ENCODE measurements around the gene GPC4. TPM values are rescaled to one million over a fixed set of nuclear protein-coding genes. Genes with fewer than 3 reads are reported as not detected.
"Not testable (repeated sequence)": the region's sequence is repeated elsewhere in the genome, so short reads cannot be mapped to it uniquely, and the experiment has no call there.

The GPC4 gene
- total RNA-seq, 1 experiment from 2014 or later, result 4.7 TPM

GRCh38 chrX:133285341-133285740, 129.9 kb downstream of the GPC4 start:
- intact Hi-C loops (cut with micrococcal nuclease; ENCODE audit: unreplicated experiment), result no loop called here
- H3F3A ChIP-seq (ENCODE audit: insufficient read depth, low read depth), result no peaks in the 10 kb centered on the region
- no peaks in the 10 kb centered on the region for H3K4me1 ChIP-seq (replicated peaks; ENCODE audit: insufficient read depth)
- H3K9me2 ChIP-seq (ENCODE audit: insufficient read depth), result no peaks in the 10 kb centered on the region
- POLR2A ChIA-PET (ENCODE audit: unreplicated experiment), result no interaction called here
- no peaks in the 10 kb centered on the region for H3K9me3 ChIP-seq (ENCODE audit: insufficient read depth, low read depth)
- CTCF ChIA-PET, result no interaction called here
- H3K79me2 ChIP-seq (ENCODE audit: low read depth), result no peaks in the 10 kb centered on the region
- H3K27me3 ChIP-seq (ENCODE audit: insufficient read depth, low read depth), result no peaks in the 10 kb centered on the region
- no TSS peak for BruUV-seq (replicated peaks)
- H3K4me3 ChIP-seq, result no peak overlapping the region
- no peak for TF ChIP-seq EZH2 (IDR thresholded peaks at IDR 0.05; ENCODE audit: low read depth)
- TF ChIP-seq, protein P1, sequence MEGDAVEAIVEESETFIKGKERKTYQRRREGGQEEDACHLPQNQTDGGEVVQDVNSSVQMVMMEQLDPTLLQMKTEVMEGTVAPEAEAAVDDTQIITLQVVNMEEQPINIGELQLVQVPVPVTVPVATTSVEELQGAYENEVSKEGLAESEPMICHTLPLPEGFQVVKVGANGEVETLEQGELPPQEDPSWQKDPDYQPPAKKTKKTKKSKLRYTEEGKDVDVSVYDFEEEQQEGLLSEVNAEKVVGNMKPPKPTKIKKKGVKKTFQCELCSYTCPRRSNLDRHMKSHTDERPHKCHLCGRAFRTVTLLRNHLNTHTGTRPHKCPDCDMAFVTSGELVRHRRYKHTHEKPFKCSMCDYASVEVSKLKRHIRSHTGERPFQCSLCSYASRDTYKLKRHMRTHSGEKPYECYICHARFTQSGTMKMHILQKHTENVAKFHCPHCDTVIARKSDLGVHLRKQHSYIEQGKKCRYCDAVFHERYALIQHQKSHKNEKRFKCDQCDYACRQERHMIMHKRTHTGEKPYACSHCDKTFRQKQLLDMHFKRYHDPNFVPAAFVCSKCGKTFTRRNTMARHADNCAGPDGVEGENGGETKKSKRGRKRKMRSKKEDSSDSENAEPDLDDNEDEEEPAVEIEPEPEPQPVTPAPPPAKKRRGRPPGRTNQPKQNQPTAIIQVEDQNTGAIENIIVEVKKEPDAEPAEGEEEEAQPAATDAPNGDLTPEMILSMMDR (conservative IDR thresholded peaks at IDR 0.05), result no peak
- no peaks in the 10 kb centered on the region for H4K20me1 ChIP-seq (ENCODE audit: insufficient read depth)
- H3K4me2 ChIP-seq, result no peak overlapping the region
- DNase-seq, result no peak
- no peak overlapping the region for H3K27ac ChIP-seq
- no peak overlapping the region for H2AFZ ChIP-seq
- no peaks in the 10 kb centered on the region for H3K36me3 ChIP-seq (ENCODE audit: low read depth)

GRCh38 chrX:133279112-133279730, 136.1 kb downstream of the GPC4 start:
- H3K9me3 ChIP-seq (ENCODE audit: insufficient read depth, low read depth); H3K27me3 ChIP-seq (ENCODE audit: insufficient read depth, low read depth); H3K9me2 ChIP-seq (ENCODE audit: insufficient read depth); H3K79me2 ChIP-seq (ENCODE audit: low read depth); BruUV-seq (replicated peaks); H3K4me1 ChIP-seq (replicated peaks; ENCODE audit: insufficient read depth); DNase-seq; POLR2A ChIA-PET (ENCODE audit: unreplicated experiment); H4K20me1 ChIP-seq (ENCODE audit: insufficient read depth); H3K36me3 ChIP-seq (ENCODE audit: low read depth); H2AFZ ChIP-seq; H3K4me3 ChIP-seq; intact Hi-C loops (cut with micrococcal nuclease; ENCODE audit: unreplicated experiment); H3K27ac ChIP-seq; H3F3A ChIP-seq (ENCODE audit: insufficient read depth, low read depth): not testable (repeated sequence)
- CTCF ChIA-PET, result interaction anchor here (0.5 kb wide), 1 partner anchor 184 kb away, joined by 4 read pairs; no protein-coding TSS in a partner anchor
- peak overlapping the region; percentile 39 for H3K4me2 ChIP-seq

DNA sequence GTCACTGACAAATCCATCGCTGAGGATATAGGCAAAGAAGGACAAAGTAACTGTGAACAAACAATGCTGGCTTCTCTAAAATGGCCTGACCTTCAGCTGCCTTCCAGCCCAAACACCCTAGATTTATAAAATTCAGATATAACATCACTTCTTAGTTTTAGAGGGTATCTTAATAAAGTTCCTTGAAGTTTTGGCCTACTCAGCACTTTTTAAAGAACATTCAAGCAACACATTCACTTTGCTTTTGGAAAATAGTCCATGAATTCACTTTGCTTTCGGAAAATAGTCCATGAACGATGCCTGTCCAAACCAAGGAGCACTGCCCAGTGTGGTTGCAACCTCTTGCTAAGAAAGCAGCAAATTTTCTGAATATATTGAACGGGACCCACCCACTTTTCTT, 142.1 kb downstream of the GPC4 start:
- TF ChIP-seq, protein P1 (conservative IDR thresholded peaks at IDR 0.05), result no peak
- TF ChIP-seq EZH2 (IDR thresholded peaks at IDR 0.05; ENCODE audit: low read depth), result no peak
- no peaks in the 10 kb centered on the region for H3F3A ChIP-seq (ENCODE audit: insufficient read depth, low read depth)
- intact Hi-C loops (cut with micrococcal nuclease; ENCODE audit: unreplicated experiment), result no loop called here
- H3K9me2 ChIP-seq (ENCODE audit: insufficient read depth), result no peaks in the 10 kb centered on the region
- DNase-seq, result no peak
- no TSS peak for BruUV-seq (replicated peaks)
- H3K27me3 ChIP-seq (ENCODE audit: insufficient read depth, low read depth), result no peaks in the 10 kb centered on the region
- H4K20me1 ChIP-seq (ENCODE audit: insufficient read depth), result no peaks in the 10 kb centered on the region
- no peaks in the 10 kb centered on the region for H3K36me3 ChIP-seq (ENCODE audit: low read depth)
- H2AFZ ChIP-seq, result no peak overlapping the region
- H3K4me1 ChIP-seq (replicated peaks; ENCODE audit: insufficient read depth), result no peaks in the 10 kb centered on the region
- H3K4me3 ChIP-seq, result no peak overlapping the region
- POLR2A ChIA-PET (ENCODE audit: unreplicated experiment), result no interaction called here
- no peaks in the 10 kb centered on the region for H3K9me3 ChIP-seq (ENCODE audit: insufficient read depth, low read depth)
- H3K4me2 ChIP-seq, result no peak overlapping the region
- H3K79me2 ChIP-seq (ENCODE audit: low read depth), result no peaks in the 10 kb centered on the region
- CTCF ChIA-PET, result no interaction called here
- H3K27ac ChIP-seq, result no peak overlapping the region

- H3K27ac ChIP-seq, result no peak overlapping the region
- H3F3A ChIP-seq (ENCODE audit: insufficient read depth, low read depth), result no peaks in the 10 kb centered on the region
- BruUV-seq (replicated peaks), result no TSS peak
- H4K20me1 ChIP-seq (ENCODE audit: insufficient read depth), result no peaks in the 10 kb centered on the region
- H3K9me2 ChIP-seq (ENCODE audit: insufficient read depth), result no peaks in the 10 kb centered on the region
- CTCF ChIA-PET, result no interaction called here
- no peak for TF ChIP-seq EZH2 (IDR thresholded peaks at IDR 0.05; ENCODE audit: low read depth)
- TF ChIP-seq, protein P1 (conservative IDR thresholded peaks at IDR 0.05), result no peak
- no peak for DNase-seq
- no peaks in the 10 kb centered on the region for H3K4me1 ChIP-seq (replicated peaks; ENCODE audit: insufficient read depth)
- no peak overlapping the region for H3K4me3 ChIP-seq
- no peaks in the 10 kb centered on the region for H3K79me2 ChIP-seq (ENCODE audit: low read depth)
- no peak overlapping the region for H3K4me2 ChIP-seq
- H2AFZ ChIP-seq, result no peak overlapping the region
- no peaks in the 10 kb centered on the region for H3K36me3 ChIP-seq (ENCODE audit: low read depth)
- no peaks in the 10 kb centered on the region for H3K27me3 ChIP-seq (ENCODE audit: insufficient read depth, low read depth)
- H3K9me3 ChIP-seq (ENCODE audit: insufficient read depth, low read depth), result no peaks in the 10 kb centered on the region
- intact Hi-C loops (cut with micrococcal nuclease; ENCODE audit: unreplicated experiment), result no loop called here
- POLR2A ChIA-PET (ENCODE audit: unreplicated experiment), result no interaction called here
These were observed 146.1 kb downstream of the GPC4 start for GRCh38 chrX:133269168-133269567.

All from PC-9 (cell line).